Loucy (cell line): ENCODE results near the gene EEFSEC.

ENCODE experiments used
- H2AFZ ChIP-seq: fragments of 200-600 bp; sonication (generic); 2 replicates; pipeline ENCODE4 v1.6.0; 2016; ENCODE audit warnings: antibody characterized with exemption, mild to moderate bottlenecking, low read length, moderate library complexity
- H3F3A ChIP-seq: fragments of 200-600 bp; 2 replicates; pipeline ENCODE4 v1.6.0; 2016; ENCODE audit warnings: antibody characterized with exemption, low read depth, mild to moderate bottlenecking
- H3K27me3 ChIP-seq: fragments of 200-600 bp; sonication (generic); 2 replicates; pipeline ENCODE4 v1.6.1; 2014; ENCODE audit warnings: low read length, mild to moderate bottlenecking; ENCODE audit not compliant: insufficient read depth, poor library complexity, severe bottlenecking
- H3K36me3 ChIP-seq: fragments of 200-600 bp; sonication (generic); 2 replicates; pipeline ENCODE4 v1.6.1; 2016; ENCODE audit warnings: low read length; ENCODE audit not compliant: insufficient read depth
- H3K4me1 ChIP-seq: fragments of 200-600 bp; sonication (generic); 2 replicates; pipeline ENCODE4 v1.5.1; 2014; ENCODE audit warnings: low read length, mild to moderate bottlenecking; ENCODE audit not compliant: insufficient read depth, poor library complexity, severe bottlenecking
- H3K4me2 ChIP-seq: fragments of 200-600 bp; sonication (generic); 2 replicates; pipeline ENCODE4 v1.6.0; 2014; ENCODE audit warnings: antibody characterized with exemption, low read length, low read depth, mild to moderate bottlenecking; ENCODE audit not compliant: poor library complexity, severe bottlenecking
- H3K4me3 ChIP-seq: fragments of 200-600 bp; sonication (generic); 2 replicates; pipeline ENCODE4 v1.5.1; 2014; ENCODE audit warnings: low read length, mild to moderate bottlenecking, mixed read lengths; ENCODE audit not compliant: poor library complexity, severe bottlenecking
- H3K79me2 ChIP-seq: fragments of 200-600 bp; sonication (generic); 2 replicates; pipeline ENCODE4 v1.6.1; 2014; ENCODE audit warnings: low read length; ENCODE audit not compliant: insufficient read depth
- H3K9ac ChIP-seq: fragments of 200-600 bp; sonication (generic); 2 replicates; pipeline ENCODE4 v1.6.0; 2014; ENCODE audit warnings: mild to moderate bottlenecking, low read depth, low read length, moderate library complexity; ENCODE audit not compliant: poor library complexity, severe bottlenecking
- H3K9me2 ChIP-seq: fragments of 200-600 bp; sonication (generic); replicated peaks from 2 replicates; pipeline ENCODE4 v1.6.1; 2016; ENCODE audit warnings: low read depth, low read length, mixed read lengths
- H3K9me3 ChIP-seq: fragments of 200-600 bp; sonication (generic); 2 replicates; pipeline ENCODE4 v1.6.1; 2014; ENCODE audit warnings: mild to moderate bottlenecking, antibody characterized with exemption, low read length, low read depth; ENCODE audit not compliant: insufficient read depth
- H4K20me1 ChIP-seq: fragments of 200-600 bp; sonication (generic); 2 replicates; pipeline ENCODE4 v1.6.0; 2014; ENCODE audit warnings: antibody characterized with exemption, low read length, mild to moderate bottlenecking; ENCODE audit not compliant: insufficient read depth, poor library complexity, severe bottlenecking
- EZH2phosphoT487 ChIP-seq: fragments of 200-600 bp; IDR thresholded peaks from 2 replicates; pipeline ENCODE4 v1.6.1; 2018; ENCODE audit warnings: antibody characterized with exemption, mild to moderate bottlenecking, moderate library complexity, borderline replicate concordance
- TF ChIP-seq, protein P1 (sequence below): fragments of 200-600 bp; sonication (generic); conservative IDR thresholded peaks from 2 replicates; pipeline ENCODE4 v1.5.1; 2014; ENCODE audit warnings: mild to moderate bottlenecking, antibody characterized with exemption, low read length

The EEFSEC gene

DNA sequence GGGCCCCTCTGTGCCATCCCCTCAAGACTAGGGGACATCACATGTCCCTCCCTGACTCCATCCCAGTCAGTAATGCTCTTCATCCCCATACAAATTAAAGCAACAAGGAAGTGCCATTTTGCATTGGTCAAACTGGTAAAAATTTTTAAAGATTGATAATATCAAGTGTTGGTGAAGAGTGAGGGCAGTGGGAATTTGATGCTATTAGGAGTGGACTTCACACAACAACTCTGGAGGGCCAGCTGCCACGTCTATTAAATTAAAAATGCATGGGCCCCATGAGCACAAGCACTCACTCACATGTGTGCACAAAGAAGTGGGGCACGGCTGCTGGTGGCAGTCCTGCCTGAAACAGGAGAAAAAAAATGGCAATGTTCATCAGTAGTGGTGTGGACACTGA lies 265.6 kb downstream of the EEFSEC start:
- no peaks in the 10 kb centered on the region for H3K9me3 ChIP-seq
- H3K4me3 ChIP-seq, result no peak overlapping the region
- peaks cover 6% of the 10 kb centered on the region for H3K4me1 ChIP-seq
- H3K9ac ChIP-seq, result no peak overlapping the region
- H3K9me2 ChIP-seq, result no peaks in the 10 kb centered on the region
- no peaks in the 10 kb centered on the region for H4K20me1 ChIP-seq
- no peak overlapping the region for H3K4me2 ChIP-seq
- H3K36me3 ChIP-seq, result no peaks in the 10 kb centered on the region
- H2AFZ ChIP-seq, result no peak overlapping the region
- no peaks in the 10 kb centered on the region for H3K27me3 ChIP-seq
- TF ChIP-seq, protein P1, sequence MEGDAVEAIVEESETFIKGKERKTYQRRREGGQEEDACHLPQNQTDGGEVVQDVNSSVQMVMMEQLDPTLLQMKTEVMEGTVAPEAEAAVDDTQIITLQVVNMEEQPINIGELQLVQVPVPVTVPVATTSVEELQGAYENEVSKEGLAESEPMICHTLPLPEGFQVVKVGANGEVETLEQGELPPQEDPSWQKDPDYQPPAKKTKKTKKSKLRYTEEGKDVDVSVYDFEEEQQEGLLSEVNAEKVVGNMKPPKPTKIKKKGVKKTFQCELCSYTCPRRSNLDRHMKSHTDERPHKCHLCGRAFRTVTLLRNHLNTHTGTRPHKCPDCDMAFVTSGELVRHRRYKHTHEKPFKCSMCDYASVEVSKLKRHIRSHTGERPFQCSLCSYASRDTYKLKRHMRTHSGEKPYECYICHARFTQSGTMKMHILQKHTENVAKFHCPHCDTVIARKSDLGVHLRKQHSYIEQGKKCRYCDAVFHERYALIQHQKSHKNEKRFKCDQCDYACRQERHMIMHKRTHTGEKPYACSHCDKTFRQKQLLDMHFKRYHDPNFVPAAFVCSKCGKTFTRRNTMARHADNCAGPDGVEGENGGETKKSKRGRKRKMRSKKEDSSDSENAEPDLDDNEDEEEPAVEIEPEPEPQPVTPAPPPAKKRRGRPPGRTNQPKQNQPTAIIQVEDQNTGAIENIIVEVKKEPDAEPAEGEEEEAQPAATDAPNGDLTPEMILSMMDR, result no peak
- no peak for TF ChIP-seq EZH2phosphoT487
- no peaks in the 10 kb centered on the region for H3K79me2 ChIP-seq
- H3F3A ChIP-seq, result no peaks in the 10 kb centered on the region

DNA sequence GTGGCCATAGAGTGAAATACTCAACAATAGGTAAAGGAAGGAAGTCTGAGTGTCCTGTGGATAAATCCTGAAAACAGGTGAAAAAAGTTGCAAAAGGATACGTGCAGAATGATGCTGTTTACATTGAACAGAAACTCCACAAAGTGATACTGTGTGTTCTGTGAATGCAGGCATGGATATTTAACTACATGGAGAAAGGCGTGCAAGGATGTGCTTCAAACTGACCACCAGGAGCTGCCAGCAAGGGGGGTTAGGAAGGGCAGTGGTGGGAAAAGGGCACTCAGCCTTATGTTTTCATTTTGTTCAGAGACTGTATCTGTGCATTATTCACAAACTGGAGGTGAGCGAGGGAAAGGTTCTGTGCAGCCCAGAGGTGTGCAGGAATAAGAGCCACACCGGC lies 266.0 kb downstream of the EEFSEC start:
- no peaks in the 10 kb centered on the region for H3K79me2 ChIP-seq
- TF ChIP-seq, protein P1, result no peak
- TF ChIP-seq EZH2phosphoT487, result no peak

DNA sequence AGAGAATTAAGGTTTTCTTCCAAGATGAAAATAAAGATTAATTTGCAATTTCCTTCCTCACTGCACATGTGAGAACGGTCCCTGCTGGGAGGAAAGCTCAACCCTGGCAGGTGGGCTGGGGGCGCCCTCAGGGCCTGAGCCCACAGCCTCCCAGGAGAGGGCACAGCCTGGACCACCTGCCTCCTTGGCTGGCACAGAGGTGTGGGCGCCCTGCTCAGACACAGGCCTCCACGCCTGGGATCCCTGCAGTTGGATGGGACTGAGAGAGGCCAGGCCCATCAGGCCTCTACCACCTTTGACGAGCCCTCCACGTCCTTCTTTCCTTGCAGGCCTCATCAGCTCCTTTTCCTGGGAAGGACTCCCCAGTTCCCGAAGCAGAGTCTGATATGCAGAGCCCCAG lies 267.0 kb downstream of the EEFSEC start:
- TF ChIP-seq, protein P1, result no peak
- TF ChIP-seq EZH2phosphoT487, result no peak
- Histone ChIP-seq H3F3A (no peaks in the 10 kb centered on the region), H3K4me1 (peaks cover 9% of the 10 kb centered on the region), H3K36me3 (no peaks in the 10 kb centered on the region), H4K20me1 (no peaks in the 10 kb centered on the region), H3K27me3 (no peaks in the 10 kb centered on the region), H2AFZ (no peak overlapping the region), H3K4me3 (no peak overlapping the region), H3K9ac (no peak overlapping the region), H3K79me2 (no peaks in the 10 kb centered on the region), H3K9me3 (no peaks in the 10 kb centered on the region), H3K9me2 (no peaks in the 10 kb centered on the region), H3K4me2 (no peak overlapping the region)

More for the DNA sequence above, 266.0 kb downstream of the EEFSEC start:
- no peak overlapping the region for H2AFZ ChIP-seq
- no peaks in the 10 kb centered on the region for H3K27me3 ChIP-seq
- H3K4me1 ChIP-seq, result peaks cover 9% of the 10 kb centered on the region
- no peaks in the 10 kb centered on the region for H3K9me3 ChIP-seq
- no peak overlapping the region for H3K4me2 ChIP-seq
- H3K36me3 ChIP-seq, result no peaks in the 10 kb centered on the region
- no peaks in the 10 kb centered on the region for H4K20me1 ChIP-seq
- H3F3A ChIP-seq, result no peaks in the 10 kb centered on the region
- no peaks in the 10 kb centered on the region for H3K9me2 ChIP-seq
- no peak overlapping the region for H3K9ac ChIP-seq
- H3K4me3 ChIP-seq, result no peak overlapping the region
